GM21786 (cell line): ENCODE results near the gene SERHL2.
"Not testable (repeated sequence)": the region's sequence is repeated elsewhere in the genome, so short reads cannot be mapped to it uniquely, and the experiment has no call there.

Experiments
- ATAC-seq: cut with Tn5 transposase; IDR thresholded peaks from one replicate; pipeline ENCODE4 v1.9.1; 2021; ENCODE audit not compliant: unreplicated experiment

Gene SERHL2

DNA sequence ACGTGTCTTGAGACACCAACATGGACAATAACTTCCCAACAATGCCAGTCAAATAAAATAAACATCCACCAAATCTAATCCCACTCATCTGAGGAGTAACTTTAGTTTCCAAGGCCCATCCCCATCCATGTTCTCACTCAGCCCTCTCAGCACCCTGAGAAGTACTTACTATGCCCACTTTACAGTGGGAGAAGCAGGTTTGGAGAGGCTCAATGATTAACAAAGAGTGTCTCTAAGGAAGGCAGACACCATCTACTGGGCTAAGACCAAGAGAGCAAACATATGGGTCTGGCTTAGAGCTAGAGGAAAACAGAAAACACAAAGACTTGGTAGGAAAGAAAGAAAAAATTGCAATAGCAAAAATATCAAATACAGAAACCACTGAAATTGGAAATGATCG lies 49.7 kb downstream of the SERHL2 start:
- ATAC-seq = no peak

DNA sequence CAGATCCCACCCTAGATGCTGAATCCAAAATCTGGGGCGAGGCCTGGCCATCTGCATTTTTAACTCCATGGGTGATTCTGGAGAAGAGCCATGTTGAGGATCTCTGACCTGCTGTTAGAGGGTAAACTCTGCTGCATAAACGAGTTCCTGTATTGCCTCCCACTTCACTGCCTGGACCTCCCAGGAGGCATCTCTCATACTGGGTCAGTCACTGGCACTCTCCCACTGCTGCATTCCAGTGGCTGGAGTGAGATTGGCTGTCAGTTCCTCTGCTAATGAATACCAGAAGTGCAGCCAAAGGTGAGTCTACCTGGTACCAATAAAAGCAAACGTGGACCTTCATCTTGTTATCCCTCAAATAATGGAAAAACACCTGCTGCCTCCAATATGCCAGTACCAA lies 50.6 kb downstream of the SERHL2 start:
- no peak for ATAC-seq

DNA sequence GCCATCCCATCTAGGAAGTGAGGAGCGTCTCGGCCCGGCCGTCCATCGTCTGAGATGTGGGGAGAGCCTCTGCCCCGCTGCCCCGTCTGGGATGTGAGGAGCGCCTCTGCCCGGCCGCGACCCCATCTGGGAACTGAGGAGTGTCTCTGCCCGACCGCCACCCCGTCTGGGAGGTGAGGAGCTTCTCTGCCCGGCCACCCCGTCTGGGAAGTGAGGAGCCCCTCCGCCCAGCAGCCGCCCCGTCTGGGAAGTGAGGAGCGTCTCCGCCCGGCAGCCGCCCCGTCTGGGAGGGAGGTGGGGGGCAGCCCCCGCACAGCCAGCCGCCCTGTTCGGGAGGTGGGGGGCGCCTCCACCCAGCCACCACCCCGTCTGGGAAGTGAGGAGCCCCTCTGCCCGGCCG lies 53.9 kb downstream of the SERHL2 start:
- not testable (repeated sequence) for ATAC-seq

DNA sequence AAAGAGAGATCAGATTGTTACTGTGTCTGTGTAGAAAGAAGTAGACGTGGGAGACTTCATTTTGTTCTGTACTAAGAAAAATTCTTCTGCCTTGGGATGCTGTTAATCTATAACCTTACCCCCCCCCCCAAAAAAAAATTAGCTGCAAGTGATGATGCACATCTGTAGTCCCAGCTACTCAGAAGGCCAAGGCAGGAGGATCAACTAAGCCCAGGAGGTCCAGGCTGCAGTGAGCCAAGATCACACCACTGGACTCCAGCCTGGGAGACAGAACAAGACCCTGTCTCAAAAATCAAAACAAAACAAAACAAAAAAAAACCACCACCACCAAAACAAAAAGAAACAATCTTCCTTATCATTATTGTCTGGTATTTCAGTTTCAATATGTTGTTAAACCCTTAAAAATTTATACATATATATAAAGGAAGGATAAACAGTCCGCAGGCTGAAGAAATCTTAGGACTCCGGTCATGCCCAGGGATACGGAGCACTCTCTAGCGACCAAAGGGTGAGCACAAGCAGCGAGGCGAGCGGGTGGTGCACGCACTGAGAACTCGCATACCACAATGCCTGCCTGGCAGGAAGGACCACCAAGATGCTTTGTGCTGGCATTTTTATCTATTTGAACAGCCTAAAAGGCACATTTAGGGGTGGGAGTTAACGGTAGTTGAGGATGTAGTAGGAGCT lies 54.5 kb downstream of the SERHL2 start:
- no peak for ATAC-seq

DNA sequence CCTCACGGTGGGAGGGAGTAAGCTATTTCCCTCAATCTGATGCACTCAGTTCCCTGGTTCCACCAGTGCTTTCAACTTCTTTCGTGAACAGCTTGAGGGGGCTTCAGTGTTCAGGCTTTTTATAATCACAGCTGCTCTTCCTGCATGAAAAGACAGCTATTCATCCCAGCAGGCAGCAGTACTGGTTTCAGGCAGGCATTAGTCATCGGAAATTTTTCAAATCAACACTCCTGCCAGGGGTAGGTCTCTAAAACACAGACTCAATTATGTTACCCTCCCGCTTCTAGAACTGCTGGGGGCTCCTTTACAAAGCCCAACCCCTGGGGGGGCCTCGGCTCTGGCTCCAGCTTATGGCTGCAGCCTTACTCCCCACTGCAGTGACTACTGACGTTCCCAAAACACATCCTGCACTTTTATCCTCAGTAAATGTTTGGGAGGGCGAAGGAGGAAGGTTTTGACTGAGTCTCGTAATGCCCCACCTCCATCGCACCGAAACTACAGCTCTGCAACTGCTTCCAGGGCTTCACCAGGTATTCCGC lies 55.1 kb downstream of the SERHL2 start:
- no peak for ATAC-seq

DNA sequence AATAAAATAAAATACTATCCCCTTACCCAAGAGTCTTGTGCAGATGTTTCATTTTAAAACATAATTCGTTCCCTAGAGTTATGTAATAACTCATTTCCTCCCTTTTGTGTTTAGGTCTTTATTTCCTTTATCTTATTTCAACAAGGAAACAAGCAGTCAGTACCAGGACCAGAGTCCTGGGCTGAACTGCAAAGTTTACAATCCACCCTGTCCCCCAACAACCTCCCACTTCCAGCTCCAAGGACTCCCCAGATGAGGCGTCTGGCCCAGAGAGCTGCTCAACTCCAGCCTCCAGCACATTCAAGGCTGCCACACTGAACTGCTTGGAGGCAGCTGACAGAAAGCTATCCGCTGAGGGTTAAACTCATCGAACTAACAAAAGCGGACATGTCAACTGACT lies 56.4 kb downstream of the SERHL2 start:
- no peak for ATAC-seq

DNA sequence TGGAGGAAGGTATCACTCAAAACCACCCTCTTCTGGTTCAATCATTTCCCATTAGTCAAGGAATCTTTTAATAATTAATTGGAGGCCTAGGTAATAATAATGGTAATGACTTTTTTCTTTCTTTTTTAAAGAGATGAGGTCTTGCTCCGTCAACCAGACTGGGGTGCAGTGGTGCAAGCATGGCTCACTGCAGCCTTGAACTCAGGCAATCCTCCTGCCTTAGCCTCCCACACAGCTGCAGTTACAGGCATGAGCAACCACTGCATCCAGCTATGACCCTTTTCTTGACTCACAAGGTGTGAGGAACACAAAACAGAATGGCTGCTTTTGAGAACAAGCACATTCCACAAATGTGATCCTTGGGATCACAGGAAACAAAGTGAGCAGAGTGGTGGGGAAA lies 57.3 kb downstream of the SERHL2 start:
- ATAC-seq = no peak

DNA sequence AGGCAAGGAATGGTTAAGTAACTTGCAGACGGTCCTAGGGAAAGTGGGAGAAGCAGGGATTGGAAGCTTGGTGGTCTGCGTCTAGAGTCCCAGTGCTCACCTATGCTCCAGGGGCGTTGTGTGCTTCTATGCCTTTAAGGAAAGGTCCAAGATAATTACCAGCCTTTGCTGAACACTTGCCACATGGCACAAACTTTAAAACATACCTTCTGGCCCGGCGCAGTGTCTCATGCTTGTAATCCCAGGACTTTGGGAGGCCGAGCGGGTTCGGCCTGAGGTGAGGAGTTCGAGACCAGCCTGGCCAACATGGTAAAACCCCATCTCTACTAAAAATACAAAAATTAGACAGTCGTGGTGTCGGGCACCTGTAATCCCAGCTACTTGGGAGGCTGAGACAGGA lies 58.6 kb downstream of the SERHL2 start:
- no peak for ATAC-seq

DNA sequence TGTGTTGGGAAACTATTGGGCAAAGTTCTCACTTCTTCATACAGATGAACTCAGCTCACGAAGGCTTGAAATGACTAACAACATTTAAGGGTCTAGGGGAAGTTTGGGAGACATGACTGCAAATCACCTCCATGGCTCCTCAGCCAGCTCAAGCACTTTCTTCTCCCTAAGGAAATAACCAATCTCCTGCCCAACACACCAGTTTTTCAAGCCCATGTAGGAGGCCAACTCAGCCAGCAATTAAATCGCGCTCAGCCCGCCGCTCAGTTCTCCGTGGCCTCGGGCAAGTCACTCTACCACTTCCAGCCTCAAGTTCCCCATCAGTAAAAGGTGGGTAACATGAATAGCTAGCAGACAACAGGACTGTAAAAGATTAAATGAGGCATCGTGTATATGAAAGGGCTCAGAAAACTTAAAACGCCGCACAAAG lies 60.1 kb downstream of the SERHL2 start:
- ATAC-seq = no peak

DNA sequence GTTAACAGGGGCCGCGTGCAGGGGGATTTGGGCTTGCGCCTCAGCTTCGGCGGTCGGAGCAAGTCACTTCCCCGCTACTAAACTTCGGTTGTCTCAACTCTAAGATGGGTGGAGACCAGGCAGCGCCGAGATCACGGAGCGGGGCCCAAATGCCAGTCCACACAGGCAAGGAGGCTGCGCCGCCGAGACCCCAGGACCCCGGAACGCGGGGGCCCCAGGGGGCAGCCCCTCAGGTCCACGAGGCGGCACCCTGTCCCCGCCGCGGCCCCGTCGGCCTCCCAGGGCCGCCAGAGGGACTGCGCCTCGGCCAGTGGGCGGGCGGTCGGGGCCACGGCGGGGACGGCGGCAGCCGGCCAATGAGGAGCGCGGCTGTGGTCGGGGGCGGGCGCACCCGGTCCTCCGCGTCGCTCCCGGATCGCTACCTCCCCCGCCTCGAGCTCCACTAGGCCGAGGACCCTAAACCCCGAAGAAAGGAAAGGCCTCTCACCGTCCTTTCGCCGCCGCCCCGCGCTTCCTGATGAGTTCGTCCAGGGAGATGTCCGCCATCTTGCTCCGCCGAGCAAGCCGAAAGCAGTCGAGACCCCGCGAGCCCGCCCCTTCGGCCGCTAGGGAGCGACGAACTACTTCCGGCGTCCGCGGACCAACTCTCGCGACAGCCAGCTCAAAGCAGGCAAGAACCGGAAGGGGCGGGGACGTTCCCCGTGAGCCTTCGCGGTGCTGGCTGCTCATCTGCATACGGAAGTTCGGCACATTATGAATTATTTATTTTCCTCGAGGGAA lies 60.7 kb downstream of the SERHL2 start, which contains the start of gene POLDIP3:
TSS of gene POLDIP3 (minus strand) at position 572 of the 780 bp plus-strand sequence. CDS start at position 546, 26 bp downstream.
- ATAC-seq = peak; percentile 66

DNA sequence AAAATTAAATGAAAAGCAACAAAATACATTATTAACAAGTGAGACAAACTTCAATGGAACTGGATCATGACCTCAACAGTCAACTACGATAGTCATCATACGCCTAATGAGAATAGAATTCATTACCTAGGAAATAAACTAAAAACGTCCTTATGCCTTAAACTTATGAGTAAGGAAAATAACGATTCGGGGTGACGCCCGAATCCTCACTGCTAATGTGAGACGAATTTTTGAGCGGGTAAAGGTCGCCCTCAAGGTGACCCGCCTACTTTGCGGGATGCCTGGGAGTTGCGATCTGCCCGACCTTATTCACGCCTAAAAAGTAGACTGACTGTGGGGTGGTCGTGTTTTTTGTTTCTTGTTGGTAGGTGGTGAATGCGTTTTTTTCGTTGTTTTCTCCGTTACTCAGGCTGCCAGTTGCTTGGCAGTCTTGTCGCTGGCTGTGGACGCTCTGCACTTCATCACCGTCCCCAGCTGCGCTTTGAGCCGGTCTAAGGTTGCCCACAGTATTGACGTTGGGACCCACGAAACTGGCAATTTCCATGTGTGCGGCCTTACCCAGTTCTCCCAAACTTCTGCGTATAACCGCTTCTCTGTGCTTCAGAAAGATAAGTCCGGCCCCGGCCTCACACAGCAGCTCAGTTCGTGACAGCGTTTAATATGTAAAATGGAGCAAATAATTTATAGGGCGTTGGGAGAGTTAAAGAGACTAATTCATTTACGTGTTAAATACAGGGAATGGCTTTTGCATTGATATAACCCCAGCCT lies 61.5 kb downstream of the SERHL2 start:
- ATAC-seq = peak; percentile 48

DNA sequence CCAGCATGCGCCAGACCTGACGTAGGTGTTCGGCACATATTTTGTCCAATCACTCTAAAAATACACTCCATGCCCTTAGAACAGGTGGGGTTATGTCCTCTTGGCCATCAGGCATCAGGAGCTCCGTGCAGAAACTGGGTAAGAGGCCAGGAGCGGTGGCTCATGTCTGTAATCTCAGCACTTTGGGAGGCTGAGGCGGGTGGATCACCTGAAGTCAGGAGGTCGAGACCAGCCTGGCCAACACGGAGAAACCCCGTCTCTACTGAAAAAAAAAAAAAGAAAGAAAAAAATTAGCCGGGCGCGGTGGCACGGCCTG lies 62.1 kb downstream of the SERHL2 start:
- ATAC-seq = not testable (repeated sequence)

DNA sequence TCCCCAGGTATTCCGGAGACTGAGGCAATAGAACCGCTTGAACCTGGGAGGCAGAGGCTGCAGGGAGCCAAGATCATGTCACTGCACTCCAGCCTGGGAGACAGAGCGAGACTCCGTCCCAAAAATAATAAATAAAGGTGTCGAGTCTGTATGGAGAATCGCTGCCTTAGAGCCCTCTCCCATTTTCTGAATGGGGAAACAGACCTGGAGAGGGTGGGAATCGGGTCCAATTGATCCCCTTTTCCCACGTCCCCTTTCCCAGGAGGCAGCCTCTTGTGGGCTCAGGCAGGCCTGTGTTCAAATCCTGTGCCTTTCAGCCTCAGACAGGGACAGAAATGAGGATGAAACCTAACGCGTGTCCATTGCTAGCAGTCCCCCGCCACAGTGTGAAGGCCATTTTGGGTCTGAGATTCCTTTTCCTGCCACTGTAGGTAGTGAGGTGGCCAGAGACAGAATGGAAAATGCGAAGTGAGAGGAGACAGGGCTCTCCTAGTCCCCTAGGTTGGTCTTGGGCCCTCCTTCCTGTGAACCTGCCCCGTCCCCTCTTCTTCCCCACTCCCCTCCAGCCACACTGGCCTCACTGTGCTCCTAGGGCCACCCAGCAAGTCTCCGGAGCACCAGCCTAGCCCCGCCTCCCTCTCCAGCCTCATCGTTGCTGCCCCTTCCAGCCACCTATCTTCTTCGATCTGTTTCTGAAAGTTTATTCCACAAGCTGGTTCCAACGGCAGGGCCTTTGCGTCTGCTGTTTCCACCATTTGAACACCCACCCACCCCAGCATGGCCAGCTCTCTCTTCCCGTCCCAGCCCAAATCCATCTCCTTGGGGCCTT lies 63.6 kb downstream of the SERHL2 start:
- no peak for ATAC-seq

DNA sequence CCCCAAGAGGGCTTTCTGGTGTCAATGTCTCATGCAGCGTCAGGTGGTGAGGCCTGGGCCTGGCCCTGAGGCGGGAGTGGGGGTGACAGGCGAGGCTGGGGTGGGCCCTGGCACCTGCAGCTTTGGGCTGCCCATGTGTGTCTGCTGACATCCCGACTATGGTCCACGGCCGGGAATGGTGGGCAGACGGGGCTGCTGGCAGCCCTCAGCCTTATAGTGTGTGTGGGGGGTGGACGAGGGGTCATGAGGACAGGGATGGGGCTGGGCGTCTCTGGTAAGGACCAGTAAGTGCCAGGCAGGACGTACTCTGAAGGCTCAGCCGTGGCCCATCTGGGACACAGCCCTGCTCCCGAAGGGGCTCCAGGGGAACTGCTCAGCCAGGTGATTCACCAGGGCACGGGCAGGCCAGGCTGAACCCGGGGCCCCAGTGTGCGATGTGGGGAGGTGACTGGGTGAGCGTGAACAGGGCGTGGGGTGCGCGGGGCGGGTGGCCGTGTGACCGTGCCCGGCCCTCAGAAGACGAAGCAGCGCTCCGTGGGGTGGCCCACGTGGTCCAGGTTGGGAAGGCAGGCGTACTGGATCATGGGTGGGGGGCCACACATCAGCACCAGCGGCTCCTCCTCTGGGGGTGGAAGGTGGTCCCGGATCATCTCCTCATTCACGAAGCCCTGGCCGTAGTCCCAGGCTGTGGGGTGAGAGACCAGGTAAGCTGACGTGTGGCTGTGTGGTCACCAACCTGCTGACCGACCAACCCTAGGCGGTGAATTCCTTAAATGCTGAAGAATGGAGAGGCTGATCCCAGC lies 65.7 kb downstream of the SERHL2 start:
- ATAC-seq = no peak

DNA sequence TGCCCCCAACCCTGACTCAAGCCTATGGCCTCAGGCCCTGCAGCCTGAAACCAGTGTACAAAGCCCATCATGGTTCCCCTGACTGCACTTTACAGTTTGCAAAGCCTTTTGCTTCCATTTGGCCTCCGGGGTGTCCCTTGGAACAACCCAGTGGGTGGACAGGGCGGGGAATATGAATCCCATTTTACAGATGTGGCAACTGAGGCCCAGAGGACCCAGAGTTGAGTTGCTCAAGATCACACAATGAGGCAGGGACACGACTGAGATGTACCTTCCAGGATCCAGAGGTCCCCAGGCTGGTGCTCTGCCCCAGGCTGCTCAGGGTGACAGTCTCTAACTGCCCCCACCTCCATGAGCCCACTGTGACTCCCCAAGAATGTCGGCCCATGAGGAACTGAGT lies 66.3 kb downstream of the SERHL2 start:
- no peak for ATAC-seq

DNA sequence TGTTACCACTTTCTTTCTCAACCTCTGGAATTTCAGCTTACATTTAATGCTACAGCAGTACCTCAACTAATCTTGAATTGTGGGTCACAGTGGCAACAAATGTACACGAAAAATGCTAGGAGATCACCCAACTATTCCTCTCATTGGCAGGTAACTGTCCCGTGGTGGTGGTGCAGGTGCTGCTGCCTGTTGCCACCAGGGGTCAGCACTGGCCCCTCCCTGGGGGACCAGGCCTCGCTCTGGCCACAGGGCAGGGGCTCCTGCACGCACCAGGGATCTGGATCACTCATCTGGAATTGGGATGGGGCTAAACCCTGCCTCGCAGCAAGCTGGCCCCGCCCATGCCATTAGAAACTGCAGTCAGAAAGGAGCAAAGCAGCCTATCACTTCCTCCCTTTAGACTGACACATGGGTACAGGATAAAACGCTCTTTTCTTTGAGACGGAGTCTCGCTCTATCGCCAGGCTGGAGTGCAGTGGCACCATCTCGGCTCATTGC lies 67.8 kb downstream of the SERHL2 start:
- no peak for ATAC-seq

DNA sequence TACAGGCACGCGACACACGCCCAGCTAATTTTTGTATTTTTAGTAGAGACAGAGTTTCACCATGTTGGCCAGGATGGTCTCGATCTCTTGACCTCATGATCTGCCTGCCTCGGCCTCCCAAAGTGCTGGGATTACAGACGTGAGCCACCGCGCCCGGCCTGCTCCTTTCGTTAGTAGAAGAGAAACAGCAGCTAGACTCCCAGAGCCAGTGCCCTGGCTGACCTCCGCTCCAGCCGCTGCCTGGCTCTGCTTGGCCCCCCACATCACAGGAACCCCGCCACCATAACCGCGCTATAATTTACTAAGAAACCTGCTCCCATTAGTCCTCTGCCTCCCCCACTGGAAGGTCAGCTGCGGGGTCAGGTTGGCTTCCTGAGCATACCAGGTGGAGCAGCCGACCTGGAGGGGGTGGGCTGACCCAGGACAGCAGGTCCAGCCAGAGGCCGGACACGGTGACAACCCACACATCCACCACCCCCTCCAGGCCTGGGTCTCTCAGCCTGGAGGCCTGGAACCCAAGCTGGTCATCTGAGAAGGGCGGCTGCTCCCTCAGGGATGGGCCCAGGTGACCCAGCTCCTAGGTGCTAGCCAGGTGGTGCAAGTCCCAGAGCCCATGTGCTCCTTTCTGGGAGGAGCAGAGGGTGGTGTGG lies 68.4 kb downstream of the SERHL2 start:
- ATAC-seq = no peak

DNA sequence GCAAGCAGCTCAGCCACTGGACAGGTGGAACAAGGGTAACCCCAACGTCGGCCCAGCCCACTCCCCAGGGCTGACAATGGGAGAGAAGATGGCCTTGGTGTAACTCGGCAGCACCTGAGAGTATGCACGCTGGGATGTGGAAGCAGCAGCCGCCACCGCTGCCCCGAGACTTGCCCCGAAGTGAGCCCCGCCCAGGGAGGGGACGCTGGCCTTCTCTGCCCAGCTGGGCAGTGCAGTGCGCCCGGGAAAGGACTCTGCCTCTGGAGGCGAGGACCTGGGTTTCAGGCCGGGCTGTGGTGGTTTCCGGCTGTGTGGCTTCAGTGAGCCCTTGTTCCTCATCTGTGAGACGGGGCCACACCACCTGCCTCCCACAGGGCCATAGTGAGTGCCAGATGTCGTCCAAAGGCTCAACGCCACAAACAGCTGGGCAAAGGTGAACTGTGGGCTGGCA lies 69.6 kb downstream of the SERHL2 start:
- no peak for ATAC-seq
